Gastrocnemius medialis (tissue), 4 donors: ENCODE results near the gene SCLT1. TPM values are rescaled to one million over a fixed set of nuclear protein-coding genes. Genes with fewer than 3 reads are reported as not detected.

Experiments used
- ATAC-seq, 2 donors: fragments of 150-250 bp; one replicate each; pipeline ENCODE4 v1.9.1; 2016
- DNase-seq, 2 donors: peaks; one replicate each; pipeline ENCODE4 v3.0.0-alpha.2; 2019
- H3K27ac ChIP-seq, 4 donors: fragments of 200-600 bp; sonication (generic); 1 replicate in 1 of 4; 2 replicates in 3 of 4; pipeline ENCODE4 v1.5.1; 2016 to 2018; ENCODE audit warnings: mild to moderate bottlenecking in 2 of 4, moderate library complexity in 1 of 4
- H3K27me3 ChIP-seq, 3 donors: fragments of 200-600 bp; sonication (generic) in 2 of 3; 1 replicate in 1 of 3; 2 replicates in 2 of 3; pipeline versions ENCODE4 v1.5.1 to v1.6.0; 2016 to 2019; ENCODE audit warnings: mild to moderate bottlenecking in 1 of 3, moderate library complexity in 1 of 3
- H3K36me3 ChIP-seq, 2 donors: fragments of 200-600 bp; sonication (generic) in 1 of 2; one replicate each; pipeline ENCODE4 v1.5.1; 2017 to 2018
- H3K4me1 ChIP-seq, 2 donors: fragments of 200-600 bp; sonication (generic) in 1 of 2; one replicate each; pipeline ENCODE4 v1.5.1; 2016 to 2017; ENCODE audit warnings: mild to moderate bottlenecking in 2 of 2
- H3K4me3 ChIP-seq, 4 donors: fragments of 200-600 bp; sonication (generic) in 3 of 4; 1 replicate in 1 of 4; 2 replicates in 3 of 4; pipeline ENCODE4 v1.5.1; 2016 to 2019; ENCODE audit warnings: mild to moderate bottlenecking in 2 of 4
- H3K9me3 ChIP-seq, 3 donors: fragments of 200-600 bp; sonication (generic) in 2 of 3; 1 replicate in 1 of 3; 2 replicates in 2 of 3; pipeline ENCODE4 v1.5.1; 2016 to 2019
- CTCF ChIP-seq, 5 experiments: fragments of 450-650 bp in 3 of 5; fragments of 200-600 bp in 2 of 5; sonication (generic) in 2 of 5; IDR thresholded peaks in 4 of 5; conservative IDR thresholded peaks in 1 of 5; 1 replicate in 4 of 5; 2 replicates in 1 of 5; pipeline ENCODE4 v1.5.1; 2016 to 2019; ENCODE audit warnings: antibody characterized with exemption in 5 of 5, mild to moderate bottlenecking in 3 of 5, moderate library complexity in 3 of 5
- POLR2A ChIP-seq, 2 donors: fragments of 450-650 bp; IDR thresholded peaks; one replicate each; pipeline ENCODE4 v1.6.1; 2017; ENCODE audit warnings: antibody characterized with exemption in 2 of 2, mild to moderate bottlenecking in 2 of 2, moderate library complexity in 2 of 2
- in situ Hi-C, 4 donors: fragments of 200-750 bp; cut with MboI; loops; one replicate each; pipeline versions ENCODE4 v1.15.0 to v1.8.0; 2017; ENCODE audit warnings: low sequenced_read_pairs in 4 of 4
- intact Hi-C: fragments of 100-400 bp; cut with DNase I; formaldehyde crosslinking; loops from one replicate; pipeline ENCODE4 v1.15.1; 2023; ENCODE audit warnings: low total_unique reads
- total RNA-seq, 4 donors: library from RNA; depleted of rRNA; stranded (reverse); fragments of >200 nt; gene quantifications; one replicate each; pipeline versions ENCODE4 v1.1.0 to v1.2.3, GENCODE V29; 2016

SCLT1 gene
- total RNA-seq, 4 donors from 2014 or later: 1.0 to 4.1 (median 1.8) TPM

- TF ChIP-seq CTCF (IDR thresholded peaks at IDR 0.05 in 4 of 5, conservative IDR thresholded peaks at IDR 0.05 in 1 of 5): no peak
- no peak for TF ChIP-seq POLR2A (IDR thresholded peaks at IDR 0.05)
- DNase-seq: no peak
- Histone ChIP-seq H3K27ac (no peak overlapping the region), H3K9me3 (peaks cover 0 to 7% (median 3%) of the 10 kb centered on the region in 3 donors), H3K36me3 (peaks cover 0 to 17% of the 10 kb centered on the region in 2 donors), H3K27me3 (no peaks in the 10 kb centered on the region), H3K4me3 (no peak overlapping the region), H3K4me1 (no peaks in the 10 kb centered on the region)
- intact Hi-C loops (no loop called here), in situ Hi-C loops (no loop called here)
- ATAC-seq: no peak
These were observed 28.6 kb downstream of the SCLT1 start for GRCh38 chr4:129064717-129065116.

GRCh38 chr4:129063640-129064039 lies 29.7 kb downstream of the SCLT1 start:
- no peak for ATAC-seq
- H3K27me3 ChIP-seq: no peaks in the 10 kb centered on the region
- no peak for DNase-seq
- intact Hi-C loops (no loop called here), in situ Hi-C loops (no loop called here)
- H3K9me3 ChIP-seq: peaks cover 0 to 18% (median 3%) of the 10 kb centered on the region in 3 donors
- peaks cover 0 to 17% of the 10 kb centered on the region in 2 donors for H3K36me3 ChIP-seq
- no peak for TF ChIP-seq CTCF (IDR thresholded peaks at IDR 0.05 in 4 of 5, conservative IDR thresholded peaks at IDR 0.05 in 1 of 5)
- no peak for TF ChIP-seq POLR2A (IDR thresholded peaks at IDR 0.05)
- H3K27ac ChIP-seq: no peak overlapping the region
- no peaks in the 10 kb centered on the region for H3K4me1 ChIP-seq
- no peak overlapping the region for H3K4me3 ChIP-seq

- ATAC-seq: no peak
- Histone ChIP-seq H3K27ac (no peak overlapping the region), H3K9me3 (peaks cover 0 to 18% (median 3%) of the 10 kb centered on the region in 3 donors), H3K36me3 (peaks cover 0 to 17% of the 10 kb centered on the region in 2 donors), H3K4me1 (no peaks in the 10 kb centered on the region), H3K4me3 (no peak overlapping the region), H3K27me3 (no peaks in the 10 kb centered on the region)
- no peak for TF ChIP-seq CTCF (IDR thresholded peaks at IDR 0.05 in 4 of 5, conservative IDR thresholded peaks at IDR 0.05 in 1 of 5)
- no peak for TF ChIP-seq POLR2A (IDR thresholded peaks at IDR 0.05)
- DNase-seq: no peak
- intact Hi-C loops: no loop called here
- in situ Hi-C loops: no loop called here
These were observed 30.8 kb downstream of the SCLT1 start for GRCh38 chr4:129062580-129062979.

GRCh38 chr4:129059028-129059427 lies 34.3 kb downstream of the SCLT1 start:
- in situ Hi-C loops: no loop called here
- intact Hi-C loops: no loop called here
- H3K27me3 ChIP-seq: no peaks in the 10 kb centered on the region
- H3K27ac ChIP-seq: no peak overlapping the region
- H3K36me3 ChIP-seq: peaks cover 0 to 17% of the 10 kb centered on the region in 2 donors
- no peaks in the 10 kb centered on the region for H3K4me1 ChIP-seq
- H3K4me3 ChIP-seq: no peak overlapping the region
- ATAC-seq: no peak
- DNase-seq: no peak
- H3K9me3 ChIP-seq: peaks cover 0 to 18% (median 3%) of the 10 kb centered on the region in 3 donors
- no peak for TF ChIP-seq CTCF (IDR thresholded peaks at IDR 0.05 in 4 of 5, conservative IDR thresholded peaks at IDR 0.05 in 1 of 5)
- no peak for TF ChIP-seq POLR2A (IDR thresholded peaks at IDR 0.05)
